ENCODE measurements around the gene PTCHD1. TPM values are rescaled to one million over a fixed set of nuclear protein-coding genes. Genes with fewer than 3 reads are reported as not detected.

PTCHD1 gene
- 0.02 TPM for polyA plus RNA-seq (2013, experiment 1 of 4)
- polyA plus RNA-seq (2013, experiment 2 of 4) = 0.11 TPM
- under 0.01 TPM for polyA plus RNA-seq (2013, experiment 3 of 4)
- 0.04 TPM for polyA plus RNA-seq (2013, experiment 4 of 4)

- Histone ChIP-seq H3K27ac (ENCODE audit: insufficient read depth, low read depth, low read length, poor library complexity, severe bottlenecking) (no peak within 1 kb of the TSS), H3K27me3 (ENCODE audit: control insufficient read depth, insufficient read depth, low read length, poor library complexity, severe bottlenecking) (peaks cover 72% of the 10 kb centered on the region), H3K4me3 (ENCODE audit: insufficient read depth, low read depth, low read length) (peak within 1 kb of the TSS; percentile 29), H3K9me3 (ENCODE audit: control insufficient read depth, low read length) (no peaks in the 10 kb centered on the region), H3K4me1 (ENCODE audit: control insufficient read depth, insufficient read depth, low read length) (no peaks in the 10 kb centered on the region), H3K36me3 (ENCODE audit: control insufficient read depth, insufficient read depth, low read length) (no peaks in the 10 kb centered on the region)
- 0 to 1% methylated on average over 59 to 64 of the region's 64 CpGs for WGBS, 2 experiments
Observed at GRCh38 chrX:23334848-23335599, at the start of gene PTCHD1. PTCHD1 (plus strand) TSS chrX:23334849; CDS start chrX:23334876, 27 bp downstream.

GRCh38 chrX:23286731-23287130 is 47.9 kb upstream of the PTCHD1 start:
- Histone ChIP-seq H3K27me3 (ENCODE audit: control insufficient read depth, insufficient read depth, low read length, poor library complexity, severe bottlenecking) (no peaks in the 10 kb centered on the region), H3K4me1 (ENCODE audit: control insufficient read depth, insufficient read depth, low read length) (no peaks in the 10 kb centered on the region), H3K27ac (ENCODE audit: insufficient read depth, low read depth, low read length, poor library complexity, severe bottlenecking) (no peak overlapping the region), H3K36me3 (ENCODE audit: control insufficient read depth, insufficient read depth, low read length) (no peaks in the 10 kb centered on the region), H3K4me3 (ENCODE audit: insufficient read depth, low read depth, low read length) (no peak overlapping the region), H3K9me3 (ENCODE audit: control insufficient read depth, low read length) (no peaks in the 10 kb centered on the region)
- WGBS, 2 experiments = 95 to 96% methylated on average over 4 to 5 of the region's 5 CpGs

- no peak overlapping the region for H3K4me3 ChIP-seq (ENCODE audit: insufficient read depth, low read depth, low read length)
- 93 to 97% methylated on average over 5 of the region's 5 CpGs for WGBS, 2 experiments
- H3K27me3 ChIP-seq (ENCODE audit: control insufficient read depth, insufficient read depth, low read length, poor library complexity, severe bottlenecking) = no peaks in the 10 kb centered on the region
- H3K4me1 ChIP-seq (ENCODE audit: control insufficient read depth, insufficient read depth, low read length) = no peaks in the 10 kb centered on the region
- H3K27ac ChIP-seq (ENCODE audit: insufficient read depth, low read depth, low read length, poor library complexity, severe bottlenecking) = no peak overlapping the region
- no peaks in the 10 kb centered on the region for H3K9me3 ChIP-seq (ENCODE audit: control insufficient read depth, low read length)
- H3K36me3 ChIP-seq (ENCODE audit: control insufficient read depth, insufficient read depth, low read length) = no peaks in the 10 kb centered on the region
Observed at GRCh38 chrX:23287191-23287725, 47.4 kb upstream of the PTCHD1 start.

- Histone ChIP-seq H3K27ac (ENCODE audit: insufficient read depth, low read depth, low read length, poor library complexity, severe bottlenecking) (no peak overlapping the region), H3K4me1 (ENCODE audit: control insufficient read depth, insufficient read depth, low read length) (no peaks in the 10 kb centered on the region), H3K9me3 (ENCODE audit: control insufficient read depth, low read length) (no peaks in the 10 kb centered on the region), H3K4me3 (ENCODE audit: insufficient read depth, low read depth, low read length) (no peak overlapping the region), H3K36me3 (ENCODE audit: control insufficient read depth, insufficient read depth, low read length) (no peaks in the 10 kb centered on the region), H3K27me3 (ENCODE audit: control insufficient read depth, insufficient read depth, low read length, poor library complexity, severe bottlenecking) (no peaks in the 10 kb centered on the region)
- WGBS, 2 experiments = 77 to 80% methylated on average over 3 of the region's 8 CpGs
Observed at GRCh38 chrX:23292354-23292987, 42.2 kb upstream of the PTCHD1 start.

- H3K27ac ChIP-seq (ENCODE audit: insufficient read depth, low read depth, low read length, poor library complexity, severe bottlenecking) = no peak overlapping the region
Observed at GRCh38 chrX:23292988-23293651, 41.5 kb upstream of the PTCHD1 start.

GRCh38 chrX:23304881-23305280 is 29.8 kb upstream of the PTCHD1 start:
- 89 to 96% methylated on average over 2 to 4 of the region's 4 CpGs for WGBS, 2 experiments
- Histone ChIP-seq H3K27me3 (ENCODE audit: control insufficient read depth, insufficient read depth, low read length, poor library complexity, severe bottlenecking) (no peaks in the 10 kb centered on the region), H3K36me3 (ENCODE audit: control insufficient read depth, insufficient read depth, low read length) (no peaks in the 10 kb centered on the region), H3K4me1 (ENCODE audit: control insufficient read depth, insufficient read depth, low read length) (no peaks in the 10 kb centered on the region), H3K9me3 (ENCODE audit: control insufficient read depth, low read length) (no peaks in the 10 kb centered on the region), H3K27ac (ENCODE audit: insufficient read depth, low read depth, low read length, poor library complexity, severe bottlenecking) (no peak overlapping the region), H3K4me3 (ENCODE audit: insufficient read depth, low read depth, low read length) (no peak overlapping the region)

More at GRCh38 chrX:23292988-23293651, 41.5 kb upstream of the PTCHD1 start:
- H3K27me3 ChIP-seq (ENCODE audit: control insufficient read depth, insufficient read depth, low read length, poor library complexity, severe bottlenecking) = no peaks in the 10 kb centered on the region
- WGBS, 2 experiments = 86% methylated on average over 8 of the region's 8 CpGs
- no peak overlapping the region for H3K4me3 ChIP-seq (ENCODE audit: insufficient read depth, low read depth, low read length)
- no peaks in the 10 kb centered on the region for H3K4me1 ChIP-seq (ENCODE audit: control insufficient read depth, insufficient read depth, low read length)
- H3K36me3 ChIP-seq (ENCODE audit: control insufficient read depth, insufficient read depth, low read length) = no peaks in the 10 kb centered on the region
- H3K9me3 ChIP-seq (ENCODE audit: control insufficient read depth, low read length) = no peaks in the 10 kb centered on the region

GRCh38 chrX:23311731-23312130 is 22.9 kb upstream of the PTCHD1 start:
- Histone ChIP-seq H3K4me3 (ENCODE audit: insufficient read depth, low read depth, low read length) (no peak overlapping the region), H3K9me3 (ENCODE audit: control insufficient read depth, low read length) (no peaks in the 10 kb centered on the region), H3K36me3 (ENCODE audit: control insufficient read depth, insufficient read depth, low read length) (no peaks in the 10 kb centered on the region), H3K27me3 (ENCODE audit: control insufficient read depth, insufficient read depth, low read length, poor library complexity, severe bottlenecking) (no peaks in the 10 kb centered on the region), H3K4me1 (ENCODE audit: control insufficient read depth, insufficient read depth, low read length) (no peaks in the 10 kb centered on the region), H3K27ac (ENCODE audit: insufficient read depth, low read depth, low read length, poor library complexity, severe bottlenecking) (no peak overlapping the region)
- 93% methylated on average over 8 of the region's 8 CpGs for WGBS, 2 experiments

- Histone ChIP-seq H3K4me1 (ENCODE audit: control insufficient read depth, insufficient read depth, low read length) (no peaks in the 10 kb centered on the region), H3K36me3 (ENCODE audit: control insufficient read depth, insufficient read depth, low read length) (no peaks in the 10 kb centered on the region), H3K4me3 (ENCODE audit: insufficient read depth, low read depth, low read length) (no peak overlapping the region), H3K27me3 (ENCODE audit: control insufficient read depth, insufficient read depth, low read length, poor library complexity, severe bottlenecking) (no peaks in the 10 kb centered on the region), H3K9me3 (ENCODE audit: control insufficient read depth, low read length) (no peaks in the 10 kb centered on the region), H3K27ac (ENCODE audit: insufficient read depth, low read depth, low read length, poor library complexity, severe bottlenecking) (no peak overlapping the region)
- WGBS, 2 experiments = 92 to 100% methylated on average over 3 of the region's 3 CpGs
Observed at GRCh38 chrX:23312136-23312535, 22.5 kb upstream of the PTCHD1 start.

GRCh38 chrX:23317799-23318724 is 16.6 kb upstream of the PTCHD1 start:
- WGBS, 2 experiments = 52 to 58% methylated on average over 10 of the region's 11 CpGs
- Histone ChIP-seq H3K9me3 (ENCODE audit: control insufficient read depth, low read length) (no peaks in the 10 kb centered on the region), H3K27ac (ENCODE audit: insufficient read depth, low read depth, low read length, poor library complexity, severe bottlenecking) (no peak overlapping the region), H3K27me3 (ENCODE audit: control insufficient read depth, insufficient read depth, low read length, poor library complexity, severe bottlenecking) (no peaks in the 10 kb centered on the region), H3K4me3 (ENCODE audit: insufficient read depth, low read depth, low read length) (no peak overlapping the region), H3K4me1 (ENCODE audit: control insufficient read depth, insufficient read depth, low read length) (no peaks in the 10 kb centered on the region), H3K36me3 (ENCODE audit: control insufficient read depth, insufficient read depth, low read length) (no peaks in the 10 kb centered on the region)

Measured in ectodermal cell (in vitro differentiated cells).